Hematopoietic multipotent progenitor cell treated with erythropoietin and hydrocortisone succinate and interleukin-3 and kit ligand, for 4 days (in vitro differentiated cells): ENCODE data around the gene ALK.

Source experiments
- DNase-seq: peaks from one replicate; pipeline ENCODE4 v3.0.0-alpha.2; 2015

The ALK gene

DNA sequence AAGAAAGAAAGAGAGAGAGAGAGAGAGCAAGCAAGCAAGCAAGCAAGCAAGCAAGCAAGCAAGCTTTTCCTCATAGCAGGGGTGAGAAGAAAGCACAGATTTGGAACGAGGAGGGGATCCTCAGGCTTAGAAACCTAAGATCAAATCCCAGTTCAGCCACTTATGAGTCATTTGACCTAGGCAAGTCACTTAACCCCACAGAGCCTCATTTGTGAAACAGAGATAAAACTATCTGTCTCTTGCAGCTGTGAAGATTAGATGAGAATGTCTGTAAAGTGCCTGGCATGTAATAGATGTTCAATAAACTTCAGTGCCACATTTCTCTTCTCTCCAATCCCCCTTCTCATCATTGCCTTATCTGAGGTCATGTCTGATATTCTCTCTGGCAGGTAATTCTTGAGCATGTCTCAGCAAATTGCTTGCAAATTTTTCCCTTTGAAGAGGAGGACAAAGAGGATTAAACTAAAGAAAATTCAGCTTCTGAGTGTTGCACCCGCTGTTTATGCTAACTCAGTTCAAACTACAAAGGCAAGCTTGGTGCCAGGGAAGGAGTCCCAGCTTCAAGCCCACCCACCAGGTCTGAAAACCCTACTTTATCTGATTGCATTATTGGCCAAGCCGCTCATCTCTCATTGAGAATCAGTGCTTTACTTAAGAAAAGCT is 20.3 kb downstream of the ALK start:
- DNase-seq: peak; percentile 16

DNA sequence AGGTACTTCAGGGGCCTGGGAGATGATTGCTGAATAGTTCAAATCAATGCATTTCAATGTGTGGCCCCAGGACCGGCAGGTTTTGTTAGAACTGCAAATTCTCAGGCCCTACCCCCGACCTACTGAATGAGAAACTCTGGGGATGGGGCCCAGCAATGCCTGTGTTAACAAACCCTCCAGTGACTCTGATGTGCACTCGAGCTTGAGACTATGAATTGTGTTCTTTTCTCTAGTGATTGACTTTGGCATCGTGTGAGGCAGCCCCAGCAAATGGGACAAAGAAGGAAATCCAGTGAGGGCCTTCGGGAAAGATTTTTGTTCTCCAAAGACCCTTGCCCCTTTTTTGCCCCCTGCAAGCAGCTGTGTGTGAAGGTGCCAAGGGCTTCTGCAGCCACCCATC is 22.4 kb downstream of the ALK start:
- DNase-seq: no peak

DNA sequence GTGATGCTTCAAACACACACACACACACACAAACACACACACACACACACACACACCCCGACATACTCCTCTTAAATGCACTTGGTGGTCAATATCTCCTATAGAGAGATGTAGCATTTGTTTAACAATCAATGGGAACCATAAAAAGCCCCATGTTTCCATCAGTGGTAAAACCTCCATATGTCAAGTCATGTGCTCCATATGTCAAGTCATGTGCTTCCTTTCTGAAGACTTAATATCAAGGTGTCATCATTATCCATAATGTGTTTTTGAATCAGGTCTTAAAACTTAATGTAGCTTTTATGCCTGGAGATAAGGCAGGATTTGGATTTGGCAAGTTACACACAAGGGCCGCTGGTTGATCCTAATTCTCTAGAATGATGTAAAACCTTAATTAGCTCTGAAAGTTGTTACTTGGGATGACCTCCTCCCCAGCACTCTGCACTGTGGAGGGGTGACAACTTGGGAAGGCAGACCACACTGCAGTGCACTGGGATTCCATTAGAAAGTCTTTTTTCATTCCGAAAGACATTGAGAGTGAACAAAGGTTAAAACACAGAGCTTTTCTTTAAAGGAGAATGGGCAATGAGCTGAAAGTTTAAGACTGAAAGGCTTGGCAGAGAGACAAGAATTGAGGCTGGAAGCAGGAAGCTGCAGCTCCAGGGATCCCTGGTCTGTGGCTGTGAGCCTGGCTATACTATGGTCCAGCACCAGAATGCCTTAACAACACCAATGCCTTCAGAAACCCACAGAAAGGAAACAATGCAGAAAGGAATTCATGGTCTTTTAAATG is 26.4 kb downstream of the ALK start:
- no peak for DNase-seq

DNA sequence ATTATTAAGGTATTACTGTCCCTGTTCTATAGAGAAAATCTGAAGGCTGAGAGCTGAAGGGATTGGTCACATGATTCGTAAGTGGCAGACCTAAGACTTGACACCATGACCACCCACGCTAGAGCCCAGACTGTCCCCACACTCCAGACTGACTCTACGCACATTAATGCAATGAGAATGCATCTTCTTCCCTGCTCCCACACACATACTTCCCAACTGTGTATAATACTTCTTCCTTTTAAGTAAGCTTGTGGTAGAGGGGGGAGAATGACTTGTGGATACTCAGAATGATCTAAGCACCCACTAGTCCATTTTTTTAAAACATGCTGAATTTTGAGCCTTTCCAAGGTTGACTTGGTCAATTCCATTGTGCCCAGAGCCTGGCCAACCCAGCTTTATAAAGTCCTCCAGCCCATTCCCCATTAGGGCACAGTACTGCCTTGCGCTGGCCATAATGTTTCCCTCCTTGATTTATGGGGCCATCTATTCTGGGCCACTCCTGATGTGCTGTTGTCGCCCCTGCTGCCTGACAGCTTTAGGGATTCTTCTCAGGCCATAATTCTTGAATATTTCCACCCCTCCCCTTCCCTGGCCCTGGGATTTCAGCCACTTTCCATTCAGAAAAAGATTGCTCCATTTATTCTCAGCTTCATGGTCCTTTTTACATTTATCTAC is 28.7 kb downstream of the ALK start:
- no peak for DNase-seq

DNA sequence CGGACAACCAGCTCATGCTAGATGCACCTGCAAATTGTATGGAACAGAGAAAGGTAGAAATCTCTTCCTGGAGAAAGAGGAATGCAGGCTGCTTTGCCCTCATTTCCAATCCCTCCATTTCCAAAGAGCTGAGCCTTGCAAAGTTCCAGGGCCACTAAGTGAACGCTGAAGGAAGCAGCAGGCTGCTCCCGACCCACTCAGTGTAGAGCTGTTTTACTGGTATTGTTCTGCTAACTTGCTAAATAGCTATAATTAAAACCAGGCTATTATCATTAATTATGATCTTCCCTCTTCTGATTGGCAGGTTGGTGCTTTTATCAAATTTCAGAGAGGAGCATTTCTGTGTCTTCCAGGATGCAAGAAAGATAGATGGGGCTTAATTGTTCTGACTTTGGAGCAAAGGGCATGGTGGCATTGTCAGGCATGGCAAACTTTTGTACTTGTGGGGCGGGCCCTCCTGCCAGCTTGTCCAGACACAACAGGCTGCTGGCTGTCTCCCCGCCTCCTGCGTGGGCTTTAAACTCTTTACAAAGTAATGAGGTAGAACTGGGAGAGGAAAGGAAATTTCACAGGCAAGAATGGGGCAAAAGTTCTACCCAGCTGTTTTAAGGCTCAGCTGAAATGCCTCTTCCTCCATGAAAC is 40.2 kb downstream of the ALK start:
- DNase-seq: no peak

DNA sequence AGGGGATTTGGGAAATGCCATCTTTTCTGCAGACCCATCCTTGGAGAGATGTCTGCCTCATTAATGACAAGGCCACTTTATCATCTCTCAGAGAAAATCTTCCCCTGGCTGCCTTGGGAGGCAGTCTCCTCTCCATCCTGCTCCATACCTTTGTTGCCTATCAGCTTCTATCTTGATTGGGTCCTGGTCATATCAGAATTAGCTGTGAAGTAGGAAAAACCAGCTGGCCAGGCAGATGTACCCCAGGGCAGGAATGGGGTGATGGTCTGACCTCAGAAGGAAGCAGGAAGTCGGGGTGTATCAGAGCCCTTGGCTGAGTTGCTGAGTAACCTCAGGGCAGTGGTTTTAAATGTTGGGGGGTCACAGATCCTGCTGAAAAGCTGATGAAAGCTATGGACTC is 41.3 kb downstream of the ALK start:
- no peak for DNase-seq

DNA sequence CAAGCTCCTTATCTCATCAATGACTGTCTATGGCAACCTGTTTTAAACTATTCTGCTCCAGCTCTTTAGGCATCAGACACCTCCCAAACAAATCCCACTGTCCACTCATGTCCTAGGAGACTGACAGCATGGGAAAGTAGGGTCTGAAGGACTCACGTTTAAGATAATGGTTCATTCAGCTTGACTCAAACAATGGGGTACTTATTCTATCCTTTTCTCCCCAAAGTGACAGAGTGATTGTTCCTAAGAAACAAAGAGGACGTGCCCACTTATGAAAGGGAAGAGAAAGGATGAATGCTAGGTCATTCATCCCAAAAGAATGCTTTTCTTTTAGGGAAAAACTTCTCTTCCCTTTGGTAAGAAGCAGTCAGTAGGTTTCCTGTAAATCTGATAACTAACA is 41.9 kb downstream of the ALK start:
- no peak for DNase-seq

DNA sequence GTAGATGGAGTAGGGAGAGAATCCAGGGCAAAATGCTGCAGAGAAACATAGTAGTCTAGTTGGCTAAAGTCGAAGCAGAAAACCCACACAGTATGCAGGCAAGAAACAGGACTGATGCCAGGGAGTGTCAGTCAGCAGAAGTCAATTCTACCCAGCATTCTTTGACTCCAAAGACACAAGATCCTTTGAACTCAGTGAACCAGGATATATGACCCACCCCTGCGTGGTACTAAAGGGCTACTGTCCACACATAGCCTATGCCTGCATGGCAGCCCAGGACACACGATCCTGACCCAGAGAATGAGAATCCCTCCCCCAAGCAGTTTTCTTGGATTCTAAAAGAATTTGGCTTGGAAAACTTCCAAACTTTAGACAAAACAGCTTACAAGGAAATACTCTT is 42.5 kb downstream of the ALK start:
- DNase-seq: no peak

DNA sequence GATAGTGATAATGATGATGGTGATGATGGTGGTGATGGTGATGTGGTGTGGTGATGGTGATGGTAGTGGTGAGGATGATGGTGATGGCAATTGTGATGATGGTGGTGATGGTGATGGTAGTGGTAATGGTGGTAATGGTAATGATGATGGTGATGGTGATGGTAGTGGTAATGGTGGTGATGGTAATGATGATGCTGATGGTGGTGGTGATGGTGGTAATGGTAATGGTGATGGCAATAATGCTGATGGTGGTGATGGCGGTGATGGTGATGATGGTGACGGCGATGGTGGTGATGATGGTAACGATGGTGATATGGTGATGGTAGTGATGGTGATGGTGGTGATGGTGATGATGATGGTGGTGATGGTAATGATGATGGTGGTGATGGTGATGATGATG is 45.0 kb downstream of the ALK start:
- no peak for DNase-seq

DNA sequence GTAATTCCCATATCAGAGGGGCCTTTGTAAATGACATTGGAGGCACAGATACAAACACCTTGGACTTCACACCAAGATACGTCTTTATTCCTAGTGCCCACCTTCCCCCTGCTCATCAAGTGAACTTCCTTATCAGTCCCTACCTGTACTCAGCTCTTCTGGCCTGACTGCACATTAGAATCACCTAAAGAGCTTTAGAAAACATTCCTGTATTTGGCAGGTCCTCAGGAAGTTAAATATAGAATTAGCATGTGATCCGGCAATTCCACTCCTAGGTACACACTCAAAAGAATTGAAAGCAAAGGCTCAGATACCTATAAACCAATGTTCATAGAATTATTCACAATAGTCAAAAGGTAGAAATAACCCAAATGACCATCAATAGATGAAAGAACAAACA is 46.6 kb downstream of the ALK start:
- DNase-seq: no peak

DNA sequence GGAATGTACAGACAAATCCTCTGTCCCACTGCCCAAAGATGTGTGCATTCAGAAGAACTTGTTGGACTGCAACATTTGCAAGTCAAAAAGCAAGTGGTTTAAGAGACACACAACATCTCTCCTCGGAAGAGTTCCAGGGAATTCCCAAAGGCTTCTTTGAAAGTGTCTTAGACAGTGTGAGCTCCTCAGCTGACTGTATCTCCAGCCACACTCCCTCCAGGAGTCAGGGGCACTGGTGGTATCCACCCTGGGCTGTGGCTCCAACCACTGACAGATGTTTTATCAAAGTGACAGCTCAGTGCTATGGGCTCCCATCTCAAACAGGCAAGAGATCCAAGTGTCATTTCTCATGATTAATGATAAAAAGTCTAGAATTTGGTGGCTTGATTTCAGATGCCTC is 48.5 kb downstream of the ALK start:
- DNase-seq: no peak

DNA sequence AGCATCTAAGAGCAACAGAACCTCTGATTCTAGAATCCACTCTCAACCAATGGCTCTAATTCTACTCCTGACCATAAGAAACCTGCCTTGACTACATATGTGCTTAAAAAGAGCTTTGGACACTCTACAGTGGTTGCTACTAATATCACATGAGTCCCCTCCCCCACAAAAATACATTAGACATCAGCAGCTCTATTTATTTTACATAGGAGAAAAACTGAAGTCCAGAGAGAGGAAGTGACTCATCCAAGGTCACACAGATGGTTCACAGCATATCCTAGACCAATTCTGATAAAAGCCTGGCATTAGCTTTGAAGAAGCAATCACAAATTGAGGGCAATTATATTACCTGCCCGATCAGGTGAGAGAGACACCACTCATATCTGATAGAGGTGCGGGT is 49.8 kb downstream of the ALK start:
- DNase-seq: peak; percentile 13

DNA sequence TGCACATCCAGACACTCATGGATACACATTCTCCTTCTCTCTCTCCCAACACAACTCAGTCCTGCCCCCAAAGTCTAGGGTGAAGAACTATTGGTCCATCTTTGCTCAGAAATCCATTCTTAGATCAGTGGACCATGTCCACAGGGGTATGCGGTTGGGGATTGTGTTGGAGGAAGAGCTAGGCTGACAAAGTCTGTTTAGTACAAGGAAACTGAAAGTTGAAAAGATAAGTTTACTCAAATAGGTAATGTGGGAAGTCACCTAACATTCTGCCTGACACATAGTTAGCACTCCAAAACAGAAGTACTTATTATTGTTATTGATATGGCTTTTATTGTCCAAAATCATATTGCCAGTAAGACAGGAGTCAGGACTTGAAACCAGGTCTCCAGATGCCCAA is 55.9 kb downstream of the ALK start:
- no peak for DNase-seq

DNA sequence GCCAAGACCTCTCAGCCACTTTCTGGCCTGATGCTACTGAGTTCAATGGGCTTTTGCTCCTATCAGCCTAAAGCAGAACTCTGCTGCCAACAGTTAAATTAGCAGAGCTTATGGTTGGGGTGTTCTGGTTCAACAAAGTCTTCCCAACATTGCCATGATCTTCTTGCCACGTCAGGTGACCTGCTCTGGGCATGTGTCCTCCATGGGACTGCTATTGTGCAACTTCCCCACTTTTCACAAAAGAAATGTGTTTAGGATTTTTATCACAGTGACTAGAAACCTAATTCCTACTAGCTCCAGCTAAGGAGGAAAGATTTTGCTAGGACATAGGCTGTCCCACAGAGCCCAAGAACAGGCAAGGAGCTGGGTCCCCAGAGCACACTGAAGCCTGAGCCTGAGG is 56.4 kb downstream of the ALK start:
- DNase-seq: no peak

DNA sequence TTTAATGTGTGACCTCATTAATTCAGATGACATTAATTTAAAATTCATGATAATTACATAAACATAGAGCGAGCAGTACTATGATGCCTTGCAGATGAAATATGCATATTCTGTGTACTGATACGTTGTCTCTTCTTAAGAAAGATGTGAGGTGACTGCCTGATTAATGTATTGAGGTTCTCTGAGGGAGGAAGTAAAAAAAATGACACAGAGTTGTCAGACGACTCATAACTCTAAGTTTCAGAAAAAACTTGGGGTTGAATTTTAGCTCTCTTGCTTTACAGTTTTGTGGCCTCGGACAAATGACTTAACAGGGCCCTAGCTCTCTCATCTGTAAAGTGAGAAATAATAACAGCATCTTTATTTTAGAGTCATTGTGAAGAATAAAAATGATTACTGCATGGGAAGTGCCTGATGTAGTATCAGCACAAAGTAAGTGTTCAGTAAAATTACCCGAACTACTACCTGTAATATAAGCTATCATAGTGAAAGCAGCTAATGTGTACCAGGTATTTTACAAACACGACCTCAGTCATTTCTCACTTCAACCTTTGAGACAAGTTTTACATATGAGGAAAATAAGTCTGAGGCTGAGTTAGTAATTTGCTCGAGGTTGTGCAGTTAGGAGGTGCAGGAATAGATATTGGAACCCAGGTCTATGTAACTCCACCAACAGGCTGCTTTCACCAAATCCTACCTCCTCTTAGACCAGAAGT is 65.3 kb downstream of the ALK start:
- DNase-seq: no peak

DNA sequence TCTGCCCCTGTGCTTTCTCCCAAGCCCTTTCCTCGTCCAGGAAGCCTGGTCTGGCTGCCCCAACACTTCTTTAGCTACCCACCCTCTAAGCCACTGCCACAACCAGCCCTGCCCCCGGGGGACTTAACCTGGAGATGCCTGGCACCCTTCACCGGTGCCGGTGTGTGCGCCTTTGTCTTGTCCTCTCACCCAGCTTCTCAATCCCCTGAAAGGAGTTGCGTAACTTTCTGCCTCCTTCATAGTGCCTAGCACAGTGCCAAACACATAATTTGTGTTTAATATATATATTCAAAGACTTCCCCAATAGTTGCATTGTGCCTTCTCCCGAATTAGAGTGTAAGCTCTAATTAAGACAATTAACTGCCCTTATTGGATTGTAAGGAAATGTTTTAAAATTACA is 70.6 kb downstream of the ALK start:
- no peak for DNase-seq

DNA sequence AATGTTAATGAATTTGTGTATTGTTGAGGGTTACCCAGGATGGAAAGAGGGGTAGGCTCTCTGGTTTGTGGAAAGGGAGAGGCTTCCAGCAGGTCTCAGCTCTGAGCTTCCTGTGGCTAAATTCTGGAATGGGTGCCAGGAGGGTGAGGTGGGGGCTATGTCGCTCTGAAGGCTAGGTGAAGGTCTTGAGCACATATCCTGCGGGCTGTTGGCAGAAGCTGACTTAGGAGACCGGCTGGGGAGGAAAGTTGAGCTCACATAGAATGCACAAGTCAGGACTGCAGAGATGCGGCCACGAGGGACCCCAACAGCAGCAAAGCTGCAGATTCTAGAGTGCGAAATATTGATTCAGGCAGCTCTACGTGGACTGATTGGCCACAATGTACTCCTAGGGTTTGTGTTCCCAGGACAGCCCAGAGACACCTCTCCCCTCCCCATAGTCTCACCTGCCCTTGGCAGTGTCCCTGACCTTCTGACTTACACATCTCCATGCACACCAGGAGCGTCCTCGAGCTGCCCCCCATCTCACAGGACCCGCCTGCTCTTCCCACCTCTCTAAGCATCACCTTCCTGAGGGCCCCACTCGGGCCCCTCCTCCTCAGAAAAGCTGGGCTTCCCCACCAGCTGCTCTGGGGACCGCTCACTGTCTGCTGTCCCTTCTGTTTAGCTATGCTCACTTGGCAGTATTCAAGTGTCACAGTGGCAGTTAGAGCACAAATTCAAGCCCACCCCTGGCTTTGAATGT is 72.6 kb downstream of the ALK start:
- DNase-seq: no peak

DNA sequence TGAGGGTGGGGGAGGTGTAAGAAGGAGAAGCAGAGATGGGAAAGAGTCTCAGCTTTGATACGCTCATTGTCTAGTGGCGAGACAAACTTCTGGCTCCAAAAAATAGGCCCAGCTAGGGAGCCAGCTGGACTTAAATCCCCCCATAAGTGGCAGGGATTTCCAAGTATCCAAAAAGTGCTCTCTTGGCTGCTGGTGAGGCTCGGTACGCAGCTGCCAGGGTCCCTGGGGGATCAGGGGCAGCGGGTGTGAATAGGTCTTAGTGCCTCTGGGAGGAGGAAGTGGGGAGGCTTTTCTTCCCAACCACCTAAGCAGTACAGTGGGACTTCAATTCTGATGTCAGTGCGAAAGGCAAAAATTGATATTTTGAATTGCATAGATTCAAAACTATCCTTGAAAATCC is 73.5 kb downstream of the ALK start:
- no peak for DNase-seq

DNA sequence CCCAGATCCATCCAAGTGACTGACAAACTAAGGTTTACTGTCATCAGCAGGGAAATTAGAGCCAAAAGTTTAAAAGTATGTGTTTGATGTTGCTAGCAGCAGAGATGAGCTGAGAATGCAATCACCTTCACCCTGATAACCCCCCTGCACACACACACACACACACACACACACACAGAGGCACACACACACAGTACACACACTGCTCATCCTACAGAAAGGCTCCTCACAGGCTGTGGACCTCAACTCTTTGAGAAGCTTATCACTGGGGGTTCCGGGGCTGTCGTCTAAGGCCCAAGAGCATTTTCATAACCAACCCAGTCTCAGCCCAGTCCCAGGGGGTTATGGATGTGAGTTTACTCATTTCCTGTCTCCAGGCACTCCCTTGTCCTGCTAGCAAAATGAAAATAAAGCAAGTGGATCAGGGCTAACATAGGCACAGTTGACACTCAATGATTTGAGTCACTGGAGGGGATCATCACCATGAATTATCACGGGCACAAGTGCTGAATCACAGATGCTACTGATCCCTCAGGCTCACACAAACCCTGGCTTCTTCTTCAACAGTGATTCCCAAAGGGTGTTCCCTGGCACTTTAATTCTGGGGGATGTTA is 76.6 kb downstream of the ALK start:
- no peak for DNase-seq

DNA sequence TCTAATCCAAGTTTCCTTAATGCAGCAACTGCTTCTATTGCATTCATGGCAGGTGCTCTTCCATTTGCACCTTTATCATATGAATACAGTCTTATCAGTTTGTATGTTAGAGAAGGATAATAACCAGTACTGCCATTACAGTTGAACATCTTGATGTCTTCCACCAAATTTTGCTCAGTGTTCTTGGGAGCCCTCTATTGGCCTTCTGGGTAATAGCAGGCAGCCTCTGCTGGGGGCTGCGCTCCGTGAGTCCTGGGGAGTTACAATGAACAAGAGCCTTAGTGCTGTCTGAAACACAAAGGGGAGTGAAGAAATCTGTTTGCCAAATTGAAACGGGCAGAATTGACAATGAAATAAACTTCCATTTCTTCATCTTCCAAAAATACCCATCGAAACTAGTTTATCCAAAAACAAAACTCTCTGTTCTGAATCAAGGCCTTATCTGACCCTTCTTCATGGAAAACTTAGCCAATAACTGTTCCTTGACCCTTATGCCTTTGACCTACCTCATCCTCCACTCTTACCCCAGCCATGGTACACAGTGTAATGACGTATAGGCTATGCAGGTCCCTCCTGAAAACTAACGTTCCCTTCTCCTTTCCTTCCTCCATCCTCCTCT is 79.9 kb downstream of the ALK start:
- peak; percentile 60 for DNase-seq

DNA sequence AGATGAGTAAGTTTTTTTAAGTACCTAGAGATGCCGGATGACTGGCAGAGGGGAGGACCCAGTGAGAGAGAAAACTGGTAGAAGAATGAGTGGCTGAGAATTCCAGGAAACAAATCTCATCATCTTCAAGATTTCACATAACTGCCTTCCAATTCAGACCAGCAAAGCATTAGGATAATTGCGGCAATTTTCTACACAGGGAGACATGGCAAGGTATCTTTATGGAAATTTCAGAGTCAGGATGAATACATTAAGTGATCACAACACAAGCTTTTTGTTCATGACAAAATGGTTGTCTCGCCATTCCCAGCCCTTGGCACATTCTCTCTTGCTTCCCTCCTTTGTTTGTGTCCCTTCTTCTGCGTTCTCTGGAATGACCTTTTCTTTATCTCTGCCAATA is 82.1 kb downstream of the ALK start:
- no peak for DNase-seq
